Measurements from ENCODE around the gene FLOT2.
A peak's percentile ranks its signal among the peaks of the same experiment; 100 is the strongest.

Gene FLOT2

GRCh38 chr17:28896884-28897768 is at the start of gene FLOT2:
Gene FLOT2, minus strand, starts transcription at chr17:28897733. Its CDS starts 159 bp downstream, at chr17:28897574.
- DNase-seq (ENCODE audit: insufficient read length, low spot score) (peak; percentile 65), FAIRE-seq (no peak)
- TF ChIP-seq CTCF (IDR thresholded peaks at IDR 0.05; ENCODE audit: insufficient read depth, missing control alignments): peak; percentile 17

GRCh38 chr17:28946239-28946638 is 48.7 kb upstream of the FLOT2 start:
- FAIRE-seq (no peak), DNase-seq (ENCODE audit: insufficient read length, low spot score) (no peak)
- TF ChIP-seq CTCF (IDR thresholded peaks at IDR 0.05; ENCODE audit: insufficient read depth, missing control alignments): no peak

GRCh38 chr17:28944862-28945741 is 47.6 kb upstream of the FLOT2 start:
- TF ChIP-seq CTCF (IDR thresholded peaks at IDR 0.05; ENCODE audit: insufficient read depth, missing control alignments): no peak
- DNase-seq (ENCODE audit: insufficient read length, low spot score) (no peak), FAIRE-seq (no peak)

- DNase-seq (ENCODE audit: insufficient read length, low spot score) (no peak), FAIRE-seq (no peak)
- no peak for TF ChIP-seq CTCF (IDR thresholded peaks at IDR 0.05; ENCODE audit: insufficient read depth, missing control alignments)
Measured at GRCh38 chr17:28944343-28944742, 46.8 kb upstream of the FLOT2 start.

GRCh38 chr17:28942925-28943324 is 45.4 kb upstream of the FLOT2 start:
- FAIRE-seq (no peak), DNase-seq (ENCODE audit: insufficient read length, low spot score) (no peak)
- TF ChIP-seq CTCF (IDR thresholded peaks at IDR 0.05; ENCODE audit: insufficient read depth, missing control alignments): no peak

GRCh38 chr17:28941251-28941650 is 43.7 kb upstream of the FLOT2 start:
- no peak for FAIRE-seq

More at GRCh38 chr17:28941251-28941650, 43.7 kb upstream of the FLOT2 start:
- DNase-seq (ENCODE audit: insufficient read length, low spot score): no peak
- no peak for TF ChIP-seq CTCF (IDR thresholded peaks at IDR 0.05; ENCODE audit: insufficient read depth, missing control alignments)

Data from D721Med (cell line).